H1 (cell line): ENCODE measurements around the gene UPK2. TPM values are rescaled to one million over a fixed set of nuclear protein-coding genes. Genes with fewer than 3 reads are reported as not detected.

Experiments used
- CTCF ChIA-PET: fragments of 300-600 bp; sonication (Branson Sonifier 250); formaldehyde crosslinking; loops from one replicate; lab custom pipeline; 2021; ENCODE audit not compliant: partially characterized antibody; lab: Charles Lee
- POLR2A ChIA-PET: fragments of 300-600 bp; sonication (Branson Sonifier 250); formaldehyde crosslinking; loops from one replicate; lab custom pipeline; 2021; ENCODE audit warnings: inconsistent platforms; ENCODE audit not compliant: partially characterized antibody; lab: Charles Lee
- DNase-seq, 2 experiments: peaks; one replicate each; pipeline versions ENCODE4 v3.0.0 to v3.0.0-alpha.2; 2010 to 2022; ENCODE audit warnings: low spot score in 2 of 2, low read depth in 1 of 2, mixed read lengths in 1 of 2
- FAIRE-seq: peaks from 2 replicates; lab custom pipeline; 2011; peaks lifted over from hg19 to GRCh38; lab: Jason Lieb, UNC
- H2AFZ ChIP-seq: 2 replicates; pipeline ENCODE4 v1.8.1; 2012; ENCODE audit warnings: low read length, inconsistent platforms
- H2AK5ac ChIP-seq: 2 replicates; pipeline ENCODE4 v1.6.1; 2013; ENCODE audit warnings: low read depth, low read length
- H2BK120ac ChIP-seq: replicated peaks from 2 replicates; pipeline ENCODE3; 2013; ENCODE audit warnings: low read depth, low read length, inconsistent platforms
- H2BK12ac ChIP-seq: 2 replicates; pipeline ENCODE4 v1.6.1; 2013; ENCODE audit warnings: low read depth, low read length
- H2BK15ac ChIP-seq: 2 replicates; pipeline ENCODE4 v1.6.1; 2013; ENCODE audit warnings: low read length
- H2BK20ac ChIP-seq: 2 replicates; pipeline ENCODE4 v1.6.1; 2013; ENCODE audit warnings: low read length
- H2BK5ac ChIP-seq: 2 replicates; pipeline ENCODE4 v1.6.1; 2013; ENCODE audit warnings: low read depth, low read length
- H3K14ac ChIP-seq: 2 replicates; pipeline ENCODE4 v1.6.1; 2013; ENCODE audit warnings: inconsistent platforms; ENCODE audit not compliant: insufficient read length
- H3K18ac ChIP-seq: 2 replicates; pipeline ENCODE4 v1.6.1; 2013; ENCODE audit warnings: low read length; ENCODE audit errors: extremely low read depth
- H3K23ac ChIP-seq: 2 replicates; pipeline ENCODE4 v1.6.1; 2013; ENCODE audit warnings: inconsistent platforms; ENCODE audit not compliant: insufficient read length
- H3K23me2 ChIP-seq: 2 replicates; pipeline ENCODE4 v1.6.1; 2013; ENCODE audit warnings: low read depth, low read length
- H3K27ac ChIP-seq: 2 replicates; pipeline ENCODE4 v1.6.1; 2011; ENCODE audit warnings: low read depth, low read length, inconsistent platforms
- H3K27me3 ChIP-seq, 4 experiments: replicated peaks in 1 of 4; 1 replicate in 1 of 4; 2 replicates in 3 of 4; pipeline versions ENCODE4 v1.6.1 to v1.8.1; 2011 to 2013; ENCODE audit warnings: low read length in 3 of 4, mild to moderate bottlenecking in 3 of 4, inconsistent platforms in 2 of 4, mixed read lengths in 2 of 4, moderate library complexity in 1 of 4; ENCODE audit not compliant: control insufficient read depth in 3 of 4, insufficient read depth in 3 of 4; ENCODE audit errors: extremely low read depth in 1 of 4
- H3K36me3 ChIP-seq, 4 experiments: 2 replicates each; pipeline versions ENCODE4 v1.6.1 to v1.8.1; 2011 to 2013; ENCODE audit warnings: mild to moderate bottlenecking in 4 of 4, low read length in 3 of 4, moderate library complexity in 2 of 4, control low read depth in 1 of 4, inconsistent platforms in 1 of 4; ENCODE audit not compliant: insufficient read depth in 4 of 4, control insufficient read depth in 2 of 4
- H3K4ac ChIP-seq: replicated peaks from 2 replicates; pipeline ENCODE3; 2013; ENCODE audit warnings: low read length, low read depth, mixed read lengths, inconsistent platforms; ENCODE audit not compliant: insufficient read length
- H3K4me1 ChIP-seq, 4 experiments: replicated peaks in 1 of 4; 1 replicate in 1 of 4; 2 replicates in 3 of 4; pipeline versions ENCODE4 v1.6.1 to v1.8.1; 2011 to 2013; ENCODE audit warnings: low read length in 3 of 4, inconsistent platforms in 2 of 4, mixed read lengths in 1 of 4; ENCODE audit not compliant: insufficient read depth in 4 of 4, control insufficient read depth in 3 of 4
- H3K4me2 ChIP-seq, 2 experiments: 2 replicates each; pipeline versions ENCODE4 v1.6.1 to v1.8.1; 2011 to 2013; ENCODE audit warnings: low read depth in 2 of 2, low read length in 2 of 2, control low read depth in 1 of 2, inconsistent platforms in 1 of 2, mild to moderate bottlenecking in 1 of 2; ENCODE audit not compliant: insufficient read depth in 1 of 2
- H3K4me3 ChIP-seq, 4 experiments: fragments of 200-600, 300-600 bp in 1 of 4; sonication (generic), shearing (Covaris generic), sonication (Bioruptor Twin) in 1 of 4; 2 replicates each; pipeline versions ENCODE4 v1.5.1 to v1.8.1; 2011 to 2016; ENCODE audit warnings: low read length in 4 of 4, low read depth in 3 of 4, control low read depth in 2 of 4, inconsistent platforms in 2 of 4, mild to moderate bottlenecking in 2 of 4, mixed read lengths in 1 of 4, moderate library complexity in 1 of 4; ENCODE audit not compliant: insufficient read depth in 2 of 4; ENCODE audit errors: extremely low read depth in 1 of 4
- H3K56ac ChIP-seq: replicated peaks from 2 replicates; pipeline ENCODE3; 2013; ENCODE audit warnings: low read depth, mild to moderate bottlenecking, mixed read lengths, low read length, inconsistent platforms; ENCODE audit not compliant: insufficient read length
- H3K79me1 ChIP-seq: 2 replicates; pipeline ENCODE4 v1.6.1; 2013; ENCODE audit warnings: low read depth, low read length, control low read depth
- H3K79me2 ChIP-seq, 2 experiments: 2 replicates each; pipeline versions ENCODE4 v1.6.1 to v1.8.1; 2012 to 2013; ENCODE audit warnings: low read length in 2 of 2, mild to moderate bottlenecking in 2 of 2, inconsistent platforms in 1 of 2; ENCODE audit not compliant: insufficient read depth in 2 of 2, control insufficient read depth in 1 of 2
- H3K9ac ChIP-seq, 4 experiments: replicated peaks in 1 of 4; 1 replicate in 1 of 4; 2 replicates in 3 of 4; pipeline versions ENCODE4 v1.6.1 to v1.8.1; 2011 to 2013; ENCODE audit warnings: low read depth in 3 of 4, low read length in 3 of 4, control low read depth in 2 of 4, mild to moderate bottlenecking in 2 of 4, moderate library complexity in 2 of 4, inconsistent platforms in 1 of 4; ENCODE audit errors: extremely low read depth in 1 of 4
- H3K9me3 ChIP-seq, 2 experiments: 2 replicates each; pipeline versions ENCODE4 v1.6.1 to v1.8.1; 2012 to 2013; ENCODE audit warnings: mild to moderate bottlenecking in 2 of 2, moderate library complexity in 2 of 2, control low read depth in 1 of 2, inconsistent platforms in 1 of 2, low read depth in 1 of 2, low read length in 1 of 2, mixed read lengths in 1 of 2; ENCODE audit not compliant: insufficient read depth in 2 of 2
- H4K20me1 ChIP-seq, 2 experiments: replicated peaks in 1 of 2; 2 replicates each; pipeline versions ENCODE3 to v1.8.1; 2011 to 2013; ENCODE audit warnings: inconsistent platforms in 2 of 2, low read length in 2 of 2, mild to moderate bottlenecking in 1 of 2; ENCODE audit not compliant: insufficient read depth in 2 of 2, control insufficient read depth in 1 of 2
- H4K5ac ChIP-seq: 2 replicates; pipeline ENCODE4 v1.6.1; 2013; ENCODE audit warnings: low read length, low read depth, mixed read lengths, inconsistent platforms; ENCODE audit not compliant: insufficient read length
- H4K8ac ChIP-seq: 2 replicates; pipeline ENCODE4 v1.8.0; 2013; ENCODE audit warnings: mild to moderate bottlenecking, moderate library complexity, low read length, inconsistent platforms; ENCODE audit not compliant: insufficient read depth; ENCODE audit errors: extremely low read depth
- H4K91ac ChIP-seq: replicated peaks from 2 replicates; pipeline ENCODE3; 2013; ENCODE audit warnings: low read length, mixed read lengths, inconsistent platforms; ENCODE audit not compliant: insufficient read length
- CBX5 ChIP-seq: fragments of 300-800, 300-1000 bp; sonication (generic); IDR thresholded peaks from 2 replicates; pipeline ENCODE4 v1.7.1; 2016; ENCODE audit warnings: antibody characterized with exemption, low read length, low read depth
- E2F6 ChIP-seq: IDR thresholded peaks from 2 replicates; pipeline ENCODE4 v1.6.1; 2012; ENCODE audit warnings: inconsistent platforms
- MAX ChIP-seq: IDR thresholded peaks from 2 replicates; pipeline ENCODE4 v1.6.1; 2012; ENCODE audit warnings: inconsistent platforms
- RAD21 ChIP-seq, 2 experiments: IDR thresholded peaks in 1 of 2; conservative IDR thresholded peaks in 1 of 2; 2 replicates each; pipeline ENCODE4 v1.6.1; 2011; ENCODE audit warnings: low read depth in 2 of 2, low read length in 2 of 2, improper control_type of control experiment in 1 of 2, inconsistent platforms in 1 of 2, mild to moderate bottlenecking in 1 of 2, moderate library complexity in 1 of 2
- SIN3A ChIP-seq, 2 experiments: IDR thresholded peaks in 1 of 2; conservative IDR thresholded peaks in 1 of 2; 2 replicates each; pipeline ENCODE4 v1.6.1; 2011 to 2012; ENCODE audit warnings: low read length in 2 of 2, improper control_type of control experiment in 1 of 2, low read depth in 1 of 2, mild to moderate bottlenecking in 1 of 2
- SP4 ChIP-seq: IDR thresholded peaks from 2 replicates; pipeline ENCODE4 v1.6.1; 2012; ENCODE audit warnings: low read length, inconsistent platforms
- SRF ChIP-seq: IDR thresholded peaks from 2 replicates; pipeline ENCODE4 v1.6.1; 2011; ENCODE audit warnings: mild to moderate bottlenecking, low read depth, low read length, moderate library complexity
- WGBS, 2 experiments: shearing (Covaris generic) in 1 of 2; methylation state at CpG; one replicate each; pipeline versions ENCODE4 v1.1.6 to v1.1.7; 2013 to 2015; ENCODE audit warnings: low lambda C conversion rate in 2 of 2, mixed read lengths in 2 of 2, inconsistent platforms in 1 of 2, low coverage in 1 of 2, missing lambda C conversion rate in 1 of 2; ENCODE audit not compliant: insufficient replicate concordance in 2 of 2, insufficient coverage in 1 of 2, insufficient read length in 1 of 2; ENCODE audit errors: extremely low coverage in 1 of 2, missing lambda C conversion rate in 1 of 2; 5-methylcytosine and 5-hydroxymethylcytosine counted together
- polyA plus RNA-seq, 7 experiments: library from polyadenylated mRNA; depleted of rRNA in 3 of 7; stranded (reverse) in 5 of 7; unstranded in 2 of 7; fragments of >200 nt in 5 of 7; fragments of 200-250 nt in 2 of 7; gene quantifications; 1 replicate in 5 of 7; 2 replicates in 1 of 7; 4 replicates in 1 of 7; pipeline versions ENCODE4 v1.2.1 to v1.2.3, GENCODE V29; 2011 to 2013; ENCODE audit warnings: missing spikeins in 2 of 7, mixed read lengths in 2 of 7
- total RNA-seq: library from RNA; stranded (reverse); fragmentation: NEBNext Ultra II Directional; extraction: Animal tissue kit (Norgen Biotek cat#: 25700); gene quantifications from 2 replicates; pipeline ENCODE4 v1.2.1, GENCODE V29; 2021

UPK2 gene
- total and polyA plus RNA-seq, 2 of the 8 experiments (the other 6 are each of a cell fraction or from before 2014, with no cell fraction given), result 0.76 TPM; not detected in 1

- Histone ChIP-seq H3K23ac (no peak overlapping the region), H3K18ac (peak overlapping the region; percentile 84), H2BK20ac (peak overlapping the region; percentile 90; the same call in 1 of the 2 replicates), H4K20me1 (no peaks in the 10 kb centered on the region), H2BK12ac (peak overlapping the region; percentile 80; the same call in 1 of the 2 replicates), H3K4me1 (peaks cover 7 to 17% (median 12%) of the 10 kb centered on the region in 4 experiments), H3K9me3 (no peaks in the 10 kb centered on the region), H3K27ac (no peak overlapping the region), H3K56ac (no peak overlapping the region), H2BK5ac (peak overlapping the region; percentile 18; the same call in 1 of the 2 replicates), H2BK15ac (peak overlapping the region; percentile 46; the same call in 1 of the 2 replicates), H3K9ac (no peak overlapping the region), H3K79me1 (no peaks in the 10 kb centered on the region), H3K4ac (no peak overlapping the region), H3K23me2 (no peaks in the 10 kb centered on the region), H3K36me3 (no peaks in the 10 kb centered on the region), H4K5ac (peak overlapping the region; percentile 13), H2AFZ (peak overlapping the region; percentile 83), H4K8ac (peak overlapping the region; percentile 86), H4K91ac (peak overlapping the region; percentile 69), H2BK120ac (peak overlapping the region; percentile 65)
- DNase-seq, result no peak
- ChIA-PET POLR2A (interaction anchor here (0.6 to 2.1 kb wide), 9 partner anchors 11 to 198 kb away, joined by 3 to 12 read pairs (median 4); partner anchors contain the start of gene DDX6), CTCF (interaction anchor here (0.8 to 2.9 kb wide), 9 partner anchors 10 to 282 kb away, joined by 3 to 28 read pairs (median 4); no protein-coding TSS in a partner anchor)
- TF ChIP-seq RAD21 (IDR thresholded peaks at IDR 0.05 in 1 of 2, conservative IDR thresholded peaks at IDR 0.05 in 1 of 2; ENCODE audit: low read depth in 2 of 2, low read length in 2 of 2), result no peak
- no peak for TF ChIP-seq CBX5
- no peak for TF ChIP-seq SP4
- TF ChIP-seq SRF, result no peak
- peak; percentile 64; the same call in 1 of the 2 replicates for TF ChIP-seq E2F6
- TF ChIP-seq SIN3A (conservative IDR thresholded peaks at IDR 0.05 in 1 of 2, IDR thresholded peaks at IDR 0.05 in 1 of 2; ENCODE audit: low read depth in 1 of 2, low read length in 2 of 2), result no peak
- TF ChIP-seq MAX, result peak; percentile 75
- TF ChIP-seq, all 59 proteins: peak for 2
- no peaks in the 10 kb centered on the region for H3K79me2 ChIP-seq
- FAIRE-seq, result no peak
- 0 out of 7 replicates have a peak, but pooled peaks cover 0 to 4% (median 1%) of the 10 kb centered on the region in 4 experiments for H3K27me3 ChIP-seq
- WGBS, 2 experiments, result 57% methylated on average over 11 of the region's 13 CpGs; no CpG with 5 or more reads in 1 of the 2 experiments
- H3K4me3 ChIP-seq, result no peak overlapping the region
- H3K4me2 ChIP-seq, result peak overlapping the region in 1 of 2 experiments; percentile 0; a peak in 1 of 4 replicates
- H3K14ac ChIP-seq, result no peak overlapping the region
- peak overlapping the region; percentile 25; the same call in 1 of the 2 replicates for H2AK5ac ChIP-seq
Observed at GRCh38 chr11:118939953-118940598, 16.0 kb upstream of the UPK2 start.
